Loucy (cell line): Measurements from ENCODE around the gene FRA10AC1.

Experiments used
- EZH2phosphoT487 ChIP-seq: fragments of 200-600 bp; IDR thresholded peaks from 2 replicates; pipeline ENCODE4 v1.6.1; 2018; ENCODE audit warnings: antibody characterized with exemption, mild to moderate bottlenecking, moderate library complexity, borderline replicate concordance
- TF ChIP-seq, protein P1 (sequence below): fragments of 200-600 bp; sonication (generic); conservative IDR thresholded peaks from 2 replicates; pipeline ENCODE4 v1.5.1; 2014; ENCODE audit warnings: mild to moderate bottlenecking, antibody characterized with exemption, low read length

GRCh38 chr10:93671042-93671441, 31.4 kb downstream of the FRA10AC1 start:
- TF ChIP-seq, protein P1, sequence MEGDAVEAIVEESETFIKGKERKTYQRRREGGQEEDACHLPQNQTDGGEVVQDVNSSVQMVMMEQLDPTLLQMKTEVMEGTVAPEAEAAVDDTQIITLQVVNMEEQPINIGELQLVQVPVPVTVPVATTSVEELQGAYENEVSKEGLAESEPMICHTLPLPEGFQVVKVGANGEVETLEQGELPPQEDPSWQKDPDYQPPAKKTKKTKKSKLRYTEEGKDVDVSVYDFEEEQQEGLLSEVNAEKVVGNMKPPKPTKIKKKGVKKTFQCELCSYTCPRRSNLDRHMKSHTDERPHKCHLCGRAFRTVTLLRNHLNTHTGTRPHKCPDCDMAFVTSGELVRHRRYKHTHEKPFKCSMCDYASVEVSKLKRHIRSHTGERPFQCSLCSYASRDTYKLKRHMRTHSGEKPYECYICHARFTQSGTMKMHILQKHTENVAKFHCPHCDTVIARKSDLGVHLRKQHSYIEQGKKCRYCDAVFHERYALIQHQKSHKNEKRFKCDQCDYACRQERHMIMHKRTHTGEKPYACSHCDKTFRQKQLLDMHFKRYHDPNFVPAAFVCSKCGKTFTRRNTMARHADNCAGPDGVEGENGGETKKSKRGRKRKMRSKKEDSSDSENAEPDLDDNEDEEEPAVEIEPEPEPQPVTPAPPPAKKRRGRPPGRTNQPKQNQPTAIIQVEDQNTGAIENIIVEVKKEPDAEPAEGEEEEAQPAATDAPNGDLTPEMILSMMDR = no peak
- TF ChIP-seq EZH2phosphoT487 = no peak
